HG02759 (cell line): Measurements from ENCODE around the gene EYS.

Source experiments
- ATAC-seq: cut with Tn5 transposase; IDR thresholded peaks from one replicate; pipeline ENCODE4 v1.9.1; 2021; ENCODE audit warnings: mild to moderate bottlenecking, moderate library complexity; ENCODE audit not compliant: unreplicated experiment

Gene EYS

GRCh38 chr6:65707126-65707826 is at the start of gene EYS:
Gene EYS, minus strand, starts transcription at chr6:65707226. Its CDS starts 211,816 bp downstream, at chr6:65495410.
- ATAC-seq: no peak

DNA sequence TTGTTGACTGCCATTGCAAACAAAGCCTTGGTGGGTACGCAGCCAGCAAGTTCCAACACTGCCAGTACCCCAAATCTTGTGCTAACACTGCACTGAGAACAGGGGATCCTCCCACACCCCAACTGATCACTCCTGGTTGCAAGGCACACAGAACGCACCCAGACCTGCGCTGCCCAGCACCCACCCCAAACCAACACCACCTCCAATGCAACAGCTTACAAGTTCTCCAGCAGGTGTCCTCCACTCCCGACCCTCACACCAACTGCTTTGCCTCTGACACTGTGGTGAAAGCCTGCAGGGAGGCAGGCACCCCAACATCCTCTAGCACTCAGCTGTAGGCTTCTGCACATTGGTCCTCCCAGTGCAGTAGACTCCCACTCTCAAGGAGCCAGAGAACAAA is 39.3 kb upstream of the EYS start:
- no peak for ATAC-seq

- ATAC-seq: no peak
Measured at GRCh38 chr6:65745614-65746013, 38.6 kb upstream of the EYS start.

DNA sequence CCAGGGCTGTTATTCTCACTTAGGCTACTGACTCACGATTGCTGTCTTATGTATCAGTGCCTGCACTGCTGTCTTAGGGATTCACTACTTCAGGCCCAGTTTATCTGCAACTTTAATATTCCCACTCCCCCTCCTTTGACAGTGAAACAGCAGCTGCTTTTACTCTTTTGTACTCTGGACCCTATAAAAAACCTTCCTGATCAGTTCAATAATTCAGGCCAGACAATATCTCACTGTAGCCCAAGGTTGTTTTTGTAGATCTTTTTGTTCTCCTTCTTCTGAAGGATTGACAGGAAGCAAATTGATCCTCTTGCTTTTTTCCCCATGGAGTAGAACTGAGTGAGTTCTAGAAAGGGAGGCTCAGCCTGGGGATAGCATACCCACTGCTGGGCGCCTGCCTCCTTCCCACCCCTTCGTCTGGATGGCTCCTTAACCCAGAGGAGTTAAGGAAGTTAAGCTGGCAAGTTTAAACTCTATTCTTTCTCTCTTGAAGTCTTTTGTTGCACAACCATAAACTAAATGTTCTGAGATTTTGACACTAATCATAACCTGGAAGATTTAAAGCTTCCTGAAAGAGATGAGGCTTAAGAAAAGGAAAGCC is 22.0 kb upstream of the EYS start:
- no peak for ATAC-seq

GRCh38 chr6:65719101-65719500 is 12.1 kb upstream of the EYS start:
- no peak for ATAC-seq

DNA sequence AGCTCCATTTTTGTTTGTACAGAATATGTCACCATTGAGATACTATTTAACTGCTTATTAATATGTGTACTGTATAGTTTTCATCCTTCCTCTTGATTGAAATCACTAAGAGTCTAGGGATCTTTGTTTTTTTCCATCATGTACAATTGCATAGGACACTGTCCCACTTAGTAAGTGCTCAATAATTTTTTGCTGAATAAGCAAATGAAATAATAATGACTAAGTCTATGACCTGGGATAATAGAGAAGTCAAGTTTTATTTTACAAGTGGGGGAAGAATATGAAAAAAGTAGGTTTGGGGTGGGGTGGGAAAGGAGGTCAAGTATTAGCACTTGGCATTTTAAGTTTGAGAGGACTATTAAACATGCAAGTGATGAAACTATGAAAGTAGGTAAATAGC is 4.5 kb upstream of the EYS start:
- ATAC-seq: no peak

- ATAC-seq: no peak
Measured at GRCh38 chr6:65709099-65709830, 2.2 kb upstream of the EYS start.

- ATAC-seq: no peak
Measured at GRCh38 chr6:65708162-65708561, 1.1 kb upstream of the EYS start.

- ATAC-seq: no peak
Measured at GRCh38 chr6:65706436-65706835, 590 bp downstream of the EYS start.

- no peak for ATAC-seq
Measured at GRCh38 chr6:65701325-65701724, 5.7 kb downstream of the EYS start.

GRCh38 chr6:65700561-65700960 is 6.5 kb downstream of the EYS start:
- ATAC-seq: no peak

GRCh38 chr6:65692109-65692508 is 14.9 kb downstream of the EYS start:
- ATAC-seq: no peak

DNA sequence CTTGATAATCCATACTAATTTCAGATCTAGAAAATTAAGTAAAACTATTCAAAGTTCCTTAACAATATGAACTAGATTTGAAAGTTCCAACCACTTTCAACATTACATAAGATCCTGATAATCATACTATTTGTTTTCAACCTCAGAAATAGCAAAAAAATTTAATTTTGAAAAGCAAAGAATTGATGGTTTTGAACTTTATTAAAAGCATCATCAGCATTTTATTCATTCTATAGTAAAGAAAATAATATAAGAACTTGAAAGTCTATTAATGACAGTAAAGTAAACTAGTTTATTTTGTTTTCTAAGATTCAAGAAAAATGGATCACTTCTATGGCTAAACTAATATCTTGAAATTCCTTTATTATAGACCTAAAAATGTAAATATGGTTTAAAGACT is 26.8 kb downstream of the EYS start:
- ATAC-seq: no peak

DNA sequence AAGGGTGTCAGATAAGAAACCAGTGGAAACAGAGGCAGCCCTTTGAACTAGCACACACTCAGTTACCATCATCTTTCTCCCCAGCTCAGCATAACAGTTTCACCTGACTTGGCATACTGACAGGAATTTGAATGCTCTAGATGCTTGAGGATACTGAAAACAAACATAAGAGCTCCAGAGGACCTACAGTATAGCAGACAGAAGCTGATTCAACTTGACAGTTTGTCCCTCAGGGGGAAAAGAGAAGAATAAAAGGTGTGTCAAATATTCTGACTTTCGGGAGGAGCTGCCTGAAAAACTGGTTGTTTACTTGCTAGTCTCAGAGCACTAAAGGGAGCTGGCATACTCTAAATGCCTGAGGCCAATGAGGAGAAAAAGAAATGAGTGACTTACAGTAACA is 35.1 kb downstream of the EYS start:
- no peak for ATAC-seq

DNA sequence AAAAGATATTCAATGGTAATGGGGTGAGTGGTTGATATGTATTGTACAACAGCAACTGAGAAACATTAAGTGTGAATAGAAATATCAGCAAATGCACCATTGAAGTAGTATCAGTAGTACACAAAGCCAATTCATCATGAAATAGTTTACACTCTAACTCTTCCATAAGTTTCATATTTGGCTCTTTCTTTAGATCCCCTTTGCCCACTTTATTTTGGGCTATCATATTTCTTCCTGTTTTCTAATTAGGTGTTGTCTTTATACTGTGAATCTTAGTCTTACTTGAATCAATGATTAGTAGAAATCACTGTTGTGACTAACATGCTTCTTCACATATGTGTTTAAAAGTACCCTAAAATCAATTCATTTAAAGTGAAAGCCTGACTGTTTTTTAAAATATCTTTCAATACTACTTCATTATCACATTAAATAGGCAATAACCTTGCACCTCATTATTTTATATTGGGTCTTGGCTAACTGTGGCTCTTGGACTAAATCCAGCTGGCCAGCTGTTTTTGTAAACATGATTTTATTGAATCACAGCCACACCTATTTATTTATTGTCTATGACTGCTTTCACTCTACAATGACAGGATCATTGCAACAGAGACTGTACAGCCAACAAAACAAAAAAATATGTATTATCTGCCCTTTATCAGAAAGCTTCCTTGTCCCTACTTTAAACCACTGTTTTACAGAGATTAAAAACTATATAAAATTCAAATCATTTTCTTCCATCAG is 38.9 kb downstream of the EYS start:
- no peak for ATAC-seq

GRCh38 chr6:65650086-65650485 is 56.9 kb downstream of the EYS start:
- no peak for ATAC-seq

DNA sequence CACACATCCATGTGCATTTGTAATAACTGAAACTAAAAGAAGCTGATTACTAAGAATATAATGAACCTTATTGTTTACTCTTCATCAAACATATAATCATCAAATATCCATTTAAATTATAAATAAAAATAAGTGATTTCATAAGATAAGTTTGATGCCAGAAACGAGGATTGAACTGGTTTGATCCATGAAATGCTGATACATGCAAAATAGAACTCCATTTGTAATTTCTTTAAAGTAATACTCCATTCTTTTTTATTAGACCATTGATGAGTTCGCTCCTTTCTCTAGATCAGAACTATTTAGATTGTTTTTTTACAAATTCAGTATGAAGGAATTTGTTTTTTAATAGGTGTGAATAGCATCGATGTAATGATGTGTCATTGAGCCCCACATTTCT is 57.6 kb downstream of the EYS start:
- no peak for ATAC-seq

- ATAC-seq: no peak
Measured at GRCh38 chr6:65646544-65646943, 60.5 kb downstream of the EYS start.

DNA sequence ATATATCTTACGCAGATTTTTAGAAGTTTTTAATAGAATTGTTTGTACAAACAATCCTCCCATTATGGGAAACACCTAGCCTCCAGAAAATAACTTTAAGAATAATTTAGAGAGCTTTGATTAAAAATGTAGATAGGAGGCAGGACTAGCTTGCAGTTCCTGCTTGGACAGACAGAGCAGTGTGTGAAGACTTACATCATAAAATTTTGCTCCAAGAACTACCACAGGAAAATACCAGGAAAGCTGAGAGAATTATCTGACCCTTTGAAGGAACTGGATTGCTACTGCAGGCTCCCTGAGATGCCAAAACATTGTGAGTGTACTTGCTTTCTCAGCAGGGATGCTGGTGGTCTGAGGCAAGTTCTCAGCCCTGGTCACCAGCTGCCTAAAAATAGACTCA is 64.2 kb downstream of the EYS start:
- no peak for ATAC-seq

GRCh38 chr6:65638047-65638831 is 68.8 kb downstream of the EYS start:
- no peak for ATAC-seq
